ENCODE results near the gene PHF2. TPM values are rescaled to one million over a fixed set of nuclear protein-coding genes. Genes with fewer than 3 reads are reported as not detected.

Gene PHF2
- total and polyA plus RNA-seq, 7 donors: 10.9 to 31.9 (median 21.4) TPM

DNA sequence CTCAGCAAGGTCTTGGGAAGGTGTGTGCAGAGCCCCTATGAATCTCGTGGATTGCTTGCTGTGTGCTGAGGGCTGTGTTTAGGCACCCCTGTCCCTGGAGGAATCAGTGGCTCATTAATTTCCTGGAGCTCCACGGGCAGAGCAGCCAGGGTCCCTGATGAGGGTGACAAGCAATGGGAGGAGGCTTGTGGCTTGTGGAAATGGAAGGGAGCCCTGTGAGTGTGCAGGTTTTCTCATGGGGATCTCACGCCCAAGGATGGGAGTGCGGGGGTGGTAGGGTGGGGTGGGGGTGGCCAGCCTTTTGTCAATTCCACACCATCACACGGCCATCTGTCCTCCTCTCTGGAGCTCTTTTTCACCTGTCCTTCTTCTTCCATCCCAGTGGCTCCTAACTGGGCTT, 25.3 kb downstream of the PHF2 start:
- no peak for DNase-seq
- TF ChIP-seq POLR2AphosphoS5 (IDR thresholded peaks at IDR 0.05) (no peak), POLR2A (IDR thresholded peaks at IDR 0.05) (no peak), EP300 (IDR thresholded peaks at IDR 0.05) (no peak)
- TF ChIP-seq, protein P1, sequence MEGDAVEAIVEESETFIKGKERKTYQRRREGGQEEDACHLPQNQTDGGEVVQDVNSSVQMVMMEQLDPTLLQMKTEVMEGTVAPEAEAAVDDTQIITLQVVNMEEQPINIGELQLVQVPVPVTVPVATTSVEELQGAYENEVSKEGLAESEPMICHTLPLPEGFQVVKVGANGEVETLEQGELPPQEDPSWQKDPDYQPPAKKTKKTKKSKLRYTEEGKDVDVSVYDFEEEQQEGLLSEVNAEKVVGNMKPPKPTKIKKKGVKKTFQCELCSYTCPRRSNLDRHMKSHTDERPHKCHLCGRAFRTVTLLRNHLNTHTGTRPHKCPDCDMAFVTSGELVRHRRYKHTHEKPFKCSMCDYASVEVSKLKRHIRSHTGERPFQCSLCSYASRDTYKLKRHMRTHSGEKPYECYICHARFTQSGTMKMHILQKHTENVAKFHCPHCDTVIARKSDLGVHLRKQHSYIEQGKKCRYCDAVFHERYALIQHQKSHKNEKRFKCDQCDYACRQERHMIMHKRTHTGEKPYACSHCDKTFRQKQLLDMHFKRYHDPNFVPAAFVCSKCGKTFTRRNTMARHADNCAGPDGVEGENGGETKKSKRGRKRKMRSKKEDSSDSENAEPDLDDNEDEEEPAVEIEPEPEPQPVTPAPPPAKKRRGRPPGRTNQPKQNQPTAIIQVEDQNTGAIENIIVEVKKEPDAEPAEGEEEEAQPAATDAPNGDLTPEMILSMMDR (IDR thresholded peaks at IDR 0.05): no peak
- H3K36me3 ChIP-seq: no peaks in the 10 kb centered on the region

DNA sequence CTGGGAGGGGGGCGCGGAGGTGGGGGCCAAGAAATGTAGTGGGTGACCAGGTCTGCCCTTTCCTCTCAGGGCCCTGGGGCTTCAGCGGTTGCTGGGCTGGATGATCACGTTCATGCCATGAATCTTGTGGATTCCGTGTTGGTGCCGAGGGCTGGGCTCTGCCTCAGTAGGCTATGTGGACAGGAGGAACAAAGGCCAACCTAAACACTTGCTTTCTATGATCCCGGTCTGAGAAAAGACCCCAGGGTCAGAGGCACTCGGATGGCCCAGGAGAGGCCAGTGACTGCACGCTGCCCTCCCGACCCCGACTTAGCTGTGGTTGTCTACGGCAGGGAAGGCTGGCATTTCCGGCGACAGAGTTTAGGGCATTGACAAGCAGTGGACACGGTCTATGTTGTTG, 26.6 kb downstream of the PHF2 start:
- H3K27ac ChIP-seq: no peak overlapping the region
- WGBS, 2 donors: 95 to 97% methylated on average over 15 of the region's 15 CpGs
- TF ChIP-seq POLR2A (IDR thresholded peaks at IDR 0.05) (no peak), EP300 (IDR thresholded peaks at IDR 0.05) (no peak), POLR2AphosphoS5 (IDR thresholded peaks at IDR 0.05) (no peak)
- TF ChIP-seq, protein P1 (IDR thresholded peaks at IDR 0.05): no peak
- H3K4me3 ChIP-seq: no peak overlapping the region
- peaks cover 0 to 41% (median 33%) of the 10 kb centered on the region in 4 donors for H3K4me1 ChIP-seq
- H3K9me3 ChIP-seq: no peaks in the 10 kb centered on the region
- no peaks in the 10 kb centered on the region for H3K27me3 ChIP-seq
- no peak for DNase-seq
- intact Hi-C loops (cut with DNase I): no loop called here
- no peaks in the 10 kb centered on the region for H3K36me3 ChIP-seq

More for the DNA sequence above, 25.3 kb downstream of the PHF2 start:
- no peak overlapping the region for H3K27ac ChIP-seq
- peaks cover 0 to 52% (median 35%) of the 10 kb centered on the region in 4 donors for H3K4me1 ChIP-seq
- H3K9me3 ChIP-seq: no peaks in the 10 kb centered on the region
- no peak overlapping the region for H3K4me3 ChIP-seq
- H3K27me3 ChIP-seq: no peaks in the 10 kb centered on the region
- intact Hi-C loops (cut with DNase I): no loop called here
- 83 to 90% methylated on average over 5 of the region's 5 CpGs for WGBS, 2 donors

DNA sequence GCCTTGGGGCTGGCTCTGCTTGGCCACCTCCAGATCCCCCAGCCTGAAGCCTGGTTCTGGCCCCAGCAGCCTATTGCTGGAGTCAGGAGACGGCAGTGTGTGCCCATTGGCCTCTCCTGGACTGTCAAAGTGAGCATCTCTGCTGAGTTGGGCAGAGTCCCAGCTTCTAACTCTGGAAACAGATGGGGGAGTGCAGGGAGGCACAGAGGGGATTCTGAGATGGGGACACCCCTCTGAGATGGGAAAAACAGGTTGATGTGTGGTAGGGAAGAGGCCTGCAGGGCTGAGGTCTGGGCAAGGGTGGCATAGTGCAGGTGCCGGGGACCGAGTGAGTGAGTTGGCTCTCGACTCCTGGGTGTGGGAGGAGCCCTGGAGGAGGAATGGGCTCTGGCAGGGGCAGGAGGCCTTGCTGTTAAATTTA, 27.5 kb downstream of the PHF2 start:
- Histone ChIP-seq H3K4me1 (peaks cover 0 to 32% (median 24%) of the 10 kb centered on the region in 4 donors), H3K27ac (no peak overlapping the region), H3K9me3 (no peaks in the 10 kb centered on the region), H3K4me3 (no peak overlapping the region), H3K27me3 (no peaks in the 10 kb centered on the region), H3K36me3 (no peaks in the 10 kb centered on the region)
- 80 to 99% methylated on average over 4 of the region's 4 CpGs for WGBS, 2 donors
- TF ChIP-seq EP300 (IDR thresholded peaks at IDR 0.05) (no peak), POLR2AphosphoS5 (IDR thresholded peaks at IDR 0.05) (no peak), POLR2A (IDR thresholded peaks at IDR 0.05) (no peak)
- TF ChIP-seq, protein P1 (IDR thresholded peaks at IDR 0.05): no peak
- no peak for DNase-seq
- intact Hi-C loops (cut with DNase I): no loop called here

DNA sequence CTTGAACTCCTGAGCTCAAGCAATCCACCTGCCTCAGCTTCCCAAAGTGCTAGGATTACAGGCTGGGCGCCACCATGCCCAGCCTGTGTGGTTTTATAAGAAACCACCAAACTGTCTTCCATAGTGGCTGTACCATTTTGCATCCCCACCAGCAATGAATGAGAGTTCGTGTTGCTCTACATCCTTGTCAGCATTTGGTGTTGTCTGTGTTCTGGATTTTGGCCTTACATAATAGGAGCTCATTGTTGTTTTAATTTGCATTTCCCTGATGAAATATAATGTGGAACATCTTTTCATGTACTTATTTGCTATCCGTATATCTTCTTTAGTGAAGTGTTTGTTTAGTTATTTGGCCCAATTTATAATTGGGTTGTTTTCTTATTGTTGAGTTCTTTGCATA, 29.8 kb downstream of the PHF2 start:
- WGBS, 2 donors: 60 to 93% methylated on average over 3 of the region's 3 CpGs
- Histone ChIP-seq H3K36me3 (no peaks in the 10 kb centered on the region), H3K27ac (no peak overlapping the region), H3K9me3 (peaks cover 0 to 6% (median 2%) of the 10 kb centered on the region in 4 donors), H3K4me3 (no peak overlapping the region), H3K27me3 (no peaks in the 10 kb centered on the region), H3K4me1 (peaks cover 0 to 17% (median 13%) of the 10 kb centered on the region in 4 donors)
- no peak for DNase-seq
- intact Hi-C loops (cut with DNase I): no loop called here
- TF ChIP-seq EP300 (IDR thresholded peaks at IDR 0.05) (no peak), POLR2AphosphoS5 (IDR thresholded peaks at IDR 0.05) (no peak), POLR2A (IDR thresholded peaks at IDR 0.05) (no peak)
- TF ChIP-seq, protein P1 (IDR thresholded peaks at IDR 0.05): no peak

DNA sequence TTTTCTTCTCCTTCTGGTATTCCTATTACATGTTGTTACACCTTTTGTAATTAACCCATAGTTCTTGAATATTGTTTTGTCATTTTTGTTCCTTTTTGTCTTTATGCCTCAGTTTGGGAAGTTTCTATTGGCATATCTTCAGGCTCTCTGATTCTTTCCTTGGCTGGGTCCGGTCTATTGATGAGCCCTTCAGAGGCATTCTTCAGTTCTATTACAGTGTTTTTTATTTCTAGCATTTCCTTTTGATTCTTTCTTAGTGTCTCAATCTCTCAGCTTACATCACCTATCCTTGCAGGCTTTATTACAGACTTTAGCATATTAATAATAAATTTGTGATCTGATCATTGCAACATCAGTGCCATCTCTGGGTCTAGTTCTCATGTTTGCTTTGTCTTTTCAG, 33.8 kb downstream of the PHF2 start:
- TF ChIP-seq, protein P1 (IDR thresholded peaks at IDR 0.05): no peak
- TF ChIP-seq POLR2AphosphoS5 (IDR thresholded peaks at IDR 0.05) (no peak), EP300 (IDR thresholded peaks at IDR 0.05) (no peak), POLR2A (IDR thresholded peaks at IDR 0.05) (no peak)
- no peak overlapping the region for H3K27ac ChIP-seq
- intact Hi-C loops (cut with DNase I): no loop called here
- H3K36me3 ChIP-seq: no peaks in the 10 kb centered on the region
- H3K27me3 ChIP-seq: no peaks in the 10 kb centered on the region
- H3K9me3 ChIP-seq: peaks cover 0 to 6% (median 2%) of the 10 kb centered on the region in 4 donors
- DNase-seq: no peak
- H3K4me1 ChIP-seq: peaks cover 0 to 21% (median 12%) of the 10 kb centered on the region in 4 donors
- H3K4me3 ChIP-seq: no peak overlapping the region
- WGBS, 2 donors: 100% methylated on average over 1 of the region's 1 CpG

Measured in sigmoid colon (tissue), 7 donors.